Lower leg skin (tissue), 4 donors: Measurements from ENCODE around the gene CDK3. TPM values are rescaled to one million over a fixed set of nuclear protein-coding genes. Genes with fewer than 3 reads are reported as not detected.

ENCODE experiments used
- DNase-seq, 2 donors: peaks; one replicate each; pipeline ENCODE4 v3.0.0-alpha.2; 2019; ENCODE audit warnings: low spot score in 2 of 2
- H3K4me3 ChIP-seq: fragments of 200-600 bp; sonication (generic); 2 replicates; pipeline ENCODE4 v1.5.1; 2017; ENCODE audit warnings: mild to moderate bottlenecking, low read depth; ENCODE audit not compliant: poor library complexity, severe bottlenecking
- CTCF ChIP-seq, 3 donors: fragments of 450-650 bp; IDR thresholded peaks; one replicate each; pipeline ENCODE4 v1.5.1; 2016; ENCODE audit warnings: antibody characterized with exemption in 3 of 3, mild to moderate bottlenecking in 3 of 3, moderate library complexity in 2 of 3
- POLR2A ChIP-seq, 2 donors: fragments of 450-650 bp; IDR thresholded peaks; one replicate each; pipeline ENCODE4 v1.6.1; 2016 to 2017; ENCODE audit warnings: antibody characterized with exemption in 2 of 2, mild to moderate bottlenecking in 1 of 2, moderate library complexity in 1 of 2
- WGBS, 2 donors: methylation state at CpG; one replicate each; pipeline ENCODE4 v1.1.5; 2018; 5-methylcytosine and 5-hydroxymethylcytosine counted together
- intact Hi-C: fragments of 100-400 bp; cut with DNase I; formaldehyde crosslinking; loops from one replicate; pipeline ENCODE4 v1.15.0; 2023; ENCODE audit warnings: low total_unique reads
- total RNA-seq, 4 donors: library from RNA; depleted of rRNA; stranded (reverse); fragments of >200 nt; gene quantifications; one replicate each; pipeline ENCODE4 v1.1.0, GENCODE V29; 2016

Gene CDK3
- total RNA-seq, 4 donors from 2014 or later, result 2.7 to 8.4 (median 4.5) TPM

DNA sequence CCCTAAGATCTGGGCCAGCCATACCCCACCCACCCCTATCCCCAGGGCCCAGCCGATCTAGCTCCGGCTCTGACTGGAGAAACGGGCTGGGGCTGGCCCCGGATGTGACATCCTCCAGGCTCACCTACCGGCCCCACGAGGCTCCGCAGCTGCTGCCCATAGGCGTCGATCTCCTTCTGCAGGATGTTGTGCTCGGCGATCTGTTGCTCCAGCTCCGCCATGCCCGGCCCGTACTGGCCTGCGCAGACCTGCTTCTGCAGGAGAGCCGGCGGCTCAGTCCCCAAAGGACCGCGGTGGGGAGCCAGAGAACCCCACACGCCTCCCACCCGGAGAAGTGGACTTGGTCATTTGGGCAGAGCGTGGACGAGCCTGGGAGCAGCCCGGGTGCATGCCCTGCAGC is 21.6 kb downstream of the CDK3 start:
- TF ChIP-seq POLR2A (IDR thresholded peaks at IDR 0.05) (no peak), CTCF (IDR thresholded peaks at IDR 0.05) (no peak)
- H3K4me3 ChIP-seq, result no peak overlapping the region
- DNase-seq, result no peak
- intact Hi-C loops, result no loop called here
- 68 to 90% methylated on average over 13 to 23 of the region's 24 CpGs for WGBS, 2 donors

- DNase-seq, result no peak
- intact Hi-C loops, result no loop called here
- WGBS, 2 donors, result 87 to 92% methylated on average over 16 to 21 of the region's 28 CpGs
- TF ChIP-seq POLR2A (IDR thresholded peaks at IDR 0.05) (no peak), CTCF (IDR thresholded peaks at IDR 0.05) (no peak)
- no peak overlapping the region for H3K4me3 ChIP-seq
Measured at GRCh38 chr17:76022973-76023899, 22.6 kb downstream of the CDK3 start.

- no peak for DNase-seq
- no peak for TF ChIP-seq CTCF (IDR thresholded peaks at IDR 0.05)
- no peak for TF ChIP-seq POLR2A (IDR thresholded peaks at IDR 0.05)
- WGBS, 2 donors, result 88 to 92% methylated on average over 9 of the region's 9 CpGs
- intact Hi-C loops, result no loop called here
- H3K4me3 ChIP-seq, result no peak overlapping the region
Measured at GRCh38 chr17:76023900-76024237, 23.2 kb downstream of the CDK3 start.

DNA sequence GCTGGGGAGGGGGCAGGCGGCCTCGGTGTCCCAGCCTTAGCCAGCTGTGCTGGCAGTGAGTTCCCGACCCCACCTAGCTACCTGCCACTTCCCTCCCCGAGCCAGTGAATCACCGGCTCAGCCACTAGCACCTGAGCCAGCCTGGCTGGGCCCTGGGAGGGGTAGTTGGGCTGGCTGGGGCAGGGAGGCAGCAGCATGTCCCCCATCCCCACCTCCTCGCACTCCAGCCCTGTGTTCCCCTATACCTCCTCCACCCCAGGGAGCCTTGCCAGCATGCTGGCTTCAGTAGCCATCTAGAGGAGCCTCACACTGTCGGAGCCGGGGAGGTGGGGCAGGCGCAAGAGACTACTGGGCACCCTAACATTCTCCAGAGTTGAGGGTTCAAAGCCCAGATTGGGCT is 23.7 kb downstream of the CDK3 start:
- intact Hi-C loops, result no loop called here
- no peak for DNase-seq
- H3K4me3 ChIP-seq, result no peak overlapping the region
- TF ChIP-seq CTCF (IDR thresholded peaks at IDR 0.05) (no peak), POLR2A (IDR thresholded peaks at IDR 0.05) (no peak)
- WGBS, 2 donors, result 40 to 57% methylated on average over 3 to 7 of the region's 9 CpGs

DNA sequence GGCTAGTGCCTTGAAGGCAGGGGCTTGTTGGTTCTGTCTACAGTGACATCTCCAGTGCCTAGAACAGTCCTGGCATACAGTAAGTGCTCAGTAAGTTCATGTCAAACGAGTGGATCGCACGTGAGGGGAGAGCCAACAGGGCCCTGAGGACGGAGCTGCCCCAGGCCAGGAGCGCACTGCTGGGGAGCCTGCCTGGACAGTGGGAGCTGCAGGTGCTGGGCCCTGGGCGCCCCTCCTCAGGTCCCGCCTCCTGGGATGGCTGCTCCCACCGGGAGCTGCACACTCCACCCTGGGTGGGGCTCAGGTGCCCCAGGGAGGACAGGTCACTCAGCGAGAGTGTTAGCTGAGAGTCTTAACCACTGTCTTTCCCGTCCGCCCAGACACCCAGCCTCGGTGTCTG is 24.6 kb downstream of the CDK3 start:
- intact Hi-C loops, result no loop called here
- WGBS, 2 donors, result 53 to 65% methylated on average over 7 to 10 of the region's 12 CpGs
- no peak for TF ChIP-seq POLR2A (IDR thresholded peaks at IDR 0.05)
- no peak for TF ChIP-seq CTCF (IDR thresholded peaks at IDR 0.05)
- no peak overlapping the region for H3K4me3 ChIP-seq
- DNase-seq, result no peak
